ENCODE results near the gene CRK.
"Not testable (repeated sequence)": the region's sequence is repeated elsewhere in the genome, so short reads cannot be mapped to it uniquely, and the experiment has no call there.

The CRK gene

DNA sequence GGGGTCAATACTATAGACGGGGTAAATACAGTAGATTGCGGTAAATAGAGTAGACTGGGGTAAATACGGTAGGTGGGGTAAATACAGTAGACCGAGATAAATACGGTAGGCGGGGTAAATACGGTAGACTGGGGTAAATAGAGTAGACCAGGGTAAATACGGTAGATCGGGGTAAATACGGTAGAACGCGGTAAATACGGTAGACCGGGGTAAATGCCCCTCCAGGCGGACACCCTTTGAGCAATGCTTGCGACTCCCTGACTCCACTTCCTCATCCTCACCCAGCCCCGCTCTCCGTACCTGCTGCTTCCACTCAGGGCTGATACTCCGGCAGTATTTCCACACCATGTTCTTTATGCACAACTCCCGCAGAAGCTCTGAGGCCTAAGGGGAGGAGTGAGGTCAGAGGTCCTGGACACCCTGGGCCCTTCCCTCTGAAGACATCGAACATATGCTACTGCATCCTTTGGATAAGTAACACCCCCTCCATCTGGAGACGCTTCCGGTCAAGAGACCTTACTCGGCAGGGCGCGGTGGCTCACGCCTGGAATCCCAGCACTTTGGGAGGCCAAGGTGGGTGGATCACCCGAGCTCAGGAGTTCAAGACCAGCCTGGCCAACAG is 13.3 kb upstream of the CRK start:
- DNase-seq (ENCODE audit: insufficient read length, low spot score) (no peak), FAIRE-seq (no peak)

DNA sequence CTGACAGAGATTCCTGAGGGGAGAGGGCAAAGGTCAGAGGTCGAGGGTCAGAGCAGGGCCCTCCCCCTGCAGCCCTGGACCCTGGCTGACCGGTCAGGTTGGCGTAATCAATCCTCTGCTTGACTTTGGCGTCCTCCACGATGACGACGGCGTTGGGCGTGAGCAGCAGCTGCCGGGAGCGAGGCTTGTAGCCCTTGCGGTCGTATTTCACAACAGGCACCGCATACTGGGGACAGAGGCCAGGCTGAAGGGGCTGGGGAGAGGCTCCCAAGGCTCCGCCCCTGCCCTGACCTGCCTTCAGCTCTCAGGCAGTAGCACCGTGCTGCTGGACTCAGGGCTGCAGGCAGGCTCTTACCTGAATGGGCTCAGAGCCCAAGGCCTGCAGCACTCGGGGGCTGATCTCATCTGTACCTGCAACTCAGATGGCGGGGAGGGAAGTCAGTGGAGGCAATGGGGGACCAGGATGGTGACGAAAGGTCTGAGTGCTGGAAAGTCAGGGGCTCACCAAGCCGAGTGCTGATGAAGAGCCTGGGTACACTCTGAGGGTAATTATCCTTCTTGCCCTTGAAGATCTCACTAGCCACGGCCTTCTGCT is 12.0 kb upstream of the CRK start:
- FAIRE-seq (no peak), DNase-seq (ENCODE audit: insufficient read length, low spot score) (no peak)

GRCh38 chr17:1467258-1467657 is 11.2 kb upstream of the CRK start:
- DNase-seq (ENCODE audit: insufficient read length, low spot score) (no peak), FAIRE-seq (no peak)

DNA sequence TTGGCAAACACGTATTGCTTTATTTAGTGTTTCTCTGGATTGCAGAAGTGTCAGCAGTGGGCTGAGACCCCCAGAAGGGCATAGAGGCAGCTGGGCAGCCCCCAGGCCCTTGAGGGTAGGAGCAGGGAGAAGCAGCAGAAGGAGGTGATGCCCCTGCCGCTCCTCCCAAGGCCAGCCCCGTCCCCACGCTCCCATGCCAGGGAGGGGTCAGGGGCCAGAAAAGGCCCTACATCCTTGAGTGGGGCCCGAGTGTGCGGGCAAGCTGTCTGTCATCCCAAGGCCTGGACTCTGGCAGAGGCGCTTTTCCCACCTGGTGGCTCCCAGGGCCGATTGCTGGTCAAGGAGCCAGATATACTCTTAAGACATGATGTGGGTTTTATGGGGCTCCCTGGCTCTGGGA is 8.2 kb upstream of the CRK start:
- FAIRE-seq = no peak
- DNase-seq (ENCODE audit: insufficient read length, low spot score) = no peak

GRCh38 chr17:1462164-1463112 is 6.4 kb upstream of the CRK start:
- DNase-seq (ENCODE audit: insufficient read length, low spot score) = no peak
- FAIRE-seq = no peak

GRCh38 chr17:1461198-1461944 is 5.3 kb upstream of the CRK start:
- DNase-seq (ENCODE audit: insufficient read length, low spot score) (no peak), FAIRE-seq (no peak)

DNA sequence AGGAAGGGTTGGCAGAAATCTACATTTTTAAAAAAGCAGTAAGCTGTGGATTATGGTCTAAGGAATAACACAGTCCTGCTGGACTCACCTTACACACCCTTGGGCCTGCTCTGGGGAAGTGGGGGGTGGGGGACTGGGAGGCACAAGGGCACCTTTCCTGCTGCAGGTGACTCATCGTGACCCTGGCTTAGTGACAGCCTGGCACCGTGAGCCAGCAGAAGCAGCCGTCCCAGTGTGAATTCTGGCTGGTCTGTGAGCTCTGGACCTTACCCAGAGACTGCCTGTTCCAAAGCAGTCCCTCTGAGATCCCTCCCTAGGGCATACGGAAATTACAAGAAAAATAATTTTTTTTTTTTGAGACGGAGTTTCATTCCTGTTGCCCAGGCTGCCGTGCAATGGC is 4.2 kb upstream of the CRK start:
- DNase-seq (ENCODE audit: insufficient read length, low spot score) (no peak), FAIRE-seq (no peak)

GRCh38 chr17:1455291-1455796 is 688 bp downstream of the CRK start:
- FAIRE-seq = peak; percentile 79
- DNase-seq (ENCODE audit: insufficient read length, low spot score) = peak; percentile 59

- FAIRE-seq (no peak), DNase-seq (ENCODE audit: insufficient read length, low spot score) (no peak)
Measured at GRCh38 chr17:1454541-1454940, 1.5 kb downstream of the CRK start.

GRCh38 chr17:1453694-1454093 is 2.3 kb downstream of the CRK start:
- not testable (repeated sequence) for DNase-seq (ENCODE audit: insufficient read length, low spot score); FAIRE-seq

DNA sequence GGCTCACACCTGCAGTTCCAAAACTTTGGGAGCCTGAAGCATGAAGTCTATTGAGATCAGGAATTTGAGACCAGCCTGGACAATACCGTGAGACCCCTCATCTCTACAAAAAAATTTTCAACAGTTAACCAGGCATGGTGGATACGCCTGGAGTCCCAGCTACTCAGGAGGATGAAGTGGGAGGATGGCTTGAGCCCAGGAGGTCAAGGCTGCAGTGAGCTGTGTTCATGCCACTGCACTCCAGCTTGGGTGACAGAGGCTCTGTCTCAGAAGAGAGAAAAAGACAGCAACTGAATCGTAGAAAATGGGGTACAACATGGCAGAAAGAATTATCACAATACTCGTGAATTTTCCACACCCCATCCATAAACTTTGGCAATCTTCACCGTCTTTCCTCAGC is 3.2 kb downstream of the CRK start:
- no peak for DNase-seq (ENCODE audit: insufficient read length, low spot score)
- FAIRE-seq = no peak

GRCh38 chr17:1450261-1450660 is 5.8 kb downstream of the CRK start:
- DNase-seq (ENCODE audit: insufficient read length, low spot score); FAIRE-seq: not testable (repeated sequence)

DNA sequence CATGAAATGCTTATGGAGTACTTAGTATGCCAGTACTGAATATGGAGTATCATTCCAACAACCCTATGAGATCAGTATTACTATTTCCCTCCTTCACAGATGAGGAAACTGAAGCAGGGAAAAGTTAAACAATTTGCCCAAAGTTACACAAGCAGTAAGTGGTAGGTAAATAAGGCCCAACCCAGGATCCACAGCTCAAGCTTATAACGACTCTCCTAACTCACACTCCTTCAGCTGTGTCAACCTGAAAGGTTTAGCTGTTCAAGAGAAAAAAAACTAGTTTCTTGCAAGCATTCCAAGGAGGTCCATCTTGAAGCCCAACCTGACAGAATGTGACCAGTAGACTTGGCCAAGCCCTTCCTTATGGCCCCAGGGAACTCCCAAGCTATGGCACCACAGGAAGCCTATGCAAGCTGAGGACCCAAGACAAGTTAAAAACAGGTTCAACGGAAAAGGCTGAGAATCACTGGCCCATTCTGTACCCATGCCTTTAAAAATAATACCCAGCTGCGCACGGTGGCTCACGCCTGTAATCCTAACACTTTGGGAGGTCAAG is 6.5 kb downstream of the CRK start:
- no peak for FAIRE-seq
- DNase-seq (ENCODE audit: insufficient read length, low spot score) = no peak

GRCh38 chr17:1447052-1447451 is 9.0 kb downstream of the CRK start:
- no peak for DNase-seq (ENCODE audit: insufficient read length, low spot score)
- no peak for FAIRE-seq

DNA sequence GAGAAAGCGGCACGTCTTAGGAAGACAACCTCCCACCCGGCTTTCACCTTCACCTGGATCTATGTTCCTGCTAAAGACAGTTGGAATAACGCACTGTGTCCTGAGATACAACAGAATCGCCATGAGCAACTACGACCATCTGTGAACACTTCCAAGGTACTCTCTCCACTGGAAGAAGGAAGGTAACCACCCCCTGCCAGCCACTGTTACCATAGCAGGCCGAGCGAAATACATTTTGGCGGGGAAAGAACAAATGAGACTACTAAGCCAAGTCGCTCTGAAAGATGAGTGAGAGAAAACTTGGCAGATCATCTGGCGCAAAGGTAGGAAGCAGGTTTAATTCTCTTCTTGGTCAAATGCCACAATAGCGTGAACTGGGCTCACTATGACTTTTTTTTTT is 9.8 kb downstream of the CRK start:
- FAIRE-seq (no peak), DNase-seq (ENCODE audit: insufficient read length, low spot score) (no peak)

DNA sequence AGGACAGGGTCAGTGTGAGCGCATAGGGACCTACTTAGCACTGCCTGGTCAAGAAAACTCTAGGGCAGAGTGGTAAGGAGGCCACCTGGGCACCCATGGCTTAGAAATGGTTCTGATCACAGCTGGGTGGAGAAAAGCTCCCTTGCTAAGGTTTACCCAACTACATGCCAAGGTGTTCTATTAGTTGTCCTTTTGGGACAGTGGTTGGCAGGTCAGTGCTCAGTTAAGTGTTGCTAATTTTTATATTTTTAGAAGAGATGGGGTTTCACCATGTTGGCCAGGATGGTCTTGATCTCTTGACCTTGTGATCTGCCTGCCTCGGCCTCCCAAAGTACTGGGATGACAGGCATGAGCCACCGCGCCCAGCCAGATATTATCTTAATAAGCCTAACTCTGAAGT is 10.3 kb downstream of the CRK start:
- DNase-seq (ENCODE audit: insufficient read length, low spot score); FAIRE-seq: not testable (repeated sequence)

DNA sequence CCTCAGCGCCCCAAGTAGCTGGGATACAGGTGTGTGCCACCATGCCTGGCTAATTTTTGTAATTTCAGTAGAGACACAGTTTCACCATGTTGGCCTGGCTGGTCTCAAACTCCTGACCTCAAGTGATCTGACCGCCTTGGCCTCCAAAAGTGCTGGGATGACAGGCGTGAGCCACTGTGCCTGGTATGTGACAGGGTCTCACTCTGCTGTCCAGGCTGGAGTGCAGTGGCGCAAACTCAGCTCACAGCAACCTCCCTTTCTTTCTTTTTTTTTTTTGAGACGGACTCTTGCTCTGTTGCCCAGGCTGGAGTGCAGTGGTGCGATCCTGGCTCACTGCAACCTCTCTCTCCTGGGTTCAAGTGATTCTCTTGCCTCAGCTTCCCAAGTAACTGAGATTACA is 13.3 kb downstream of the CRK start:
- DNase-seq (ENCODE audit: insufficient read length, low spot score); FAIRE-seq: not testable (repeated sequence)

- DNase-seq (ENCODE audit: insufficient read length, low spot score) (no peak), FAIRE-seq (no peak)
Measured at GRCh38 chr17:1442187-1442586, 13.8 kb downstream of the CRK start.

GRCh38 chr17:1440921-1441320 is 15.1 kb downstream of the CRK start:
- no peak for DNase-seq (ENCODE audit: insufficient read length, low spot score)
- no peak for FAIRE-seq

DNA sequence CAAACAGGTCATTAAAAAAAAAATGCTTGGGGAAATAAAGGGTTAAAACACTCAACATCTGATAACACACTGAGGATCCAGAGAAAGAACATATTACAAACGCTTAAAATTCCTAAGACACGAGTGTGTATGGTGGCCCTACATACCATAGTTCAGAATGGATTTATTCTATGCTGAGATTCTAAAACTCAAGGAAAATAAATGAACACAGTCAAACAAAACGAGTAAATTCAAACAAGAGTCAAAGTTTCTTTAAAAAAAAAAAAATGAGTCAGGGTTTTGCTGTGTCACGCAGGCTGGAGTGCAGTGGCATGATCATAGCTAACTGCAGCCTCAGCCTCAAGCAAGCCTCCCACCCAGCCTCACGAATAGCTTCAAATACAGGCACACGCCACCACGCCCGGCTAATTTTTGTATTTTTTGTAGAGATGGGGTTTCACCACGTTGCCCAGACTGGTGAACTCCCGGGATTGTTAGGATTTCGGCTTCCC is 17.4 kb downstream of the CRK start:
- no peak for DNase-seq (ENCODE audit: insufficient read length, low spot score)
- FAIRE-seq = no peak

All from GM19239 (cell line).